ENCODE measurements around the gene PTGR3. TPM values are rescaled to one million over a fixed set of nuclear protein-coding genes. Genes with fewer than 3 reads are reported as not detected.

Gene PTGR3
- total RNA-seq, 2 experiments from 2014 or later, result 1.8 to 14.9 TPM

GRCh38 chr18:75160364-75160763 is 48.6 kb downstream of the PTGR3 start:
- no TSS peak for BruUV-seq (replicated peaks)
- Histone ChIP-seq H4K20me1 (ENCODE audit: insufficient read depth, low read length) (no peaks in the 10 kb centered on the region), H3K9me2 (ENCODE audit: insufficient read depth, low read length) (no peaks in the 10 kb centered on the region), H3K4me2 (ENCODE audit: low read length) (no peak overlapping the region), H3K9me3 (ENCODE audit: low read length) (no peaks in the 10 kb centered on the region), H3K4me1 (ENCODE audit: insufficient read depth, low read length, poor library complexity, severe bottlenecking) (no peaks in the 10 kb centered on the region), H3K27ac (ENCODE audit: low read depth, low read length, poor library complexity, severe bottlenecking) (no peak overlapping the region), H3K36me3 (ENCODE audit: insufficient read depth, low read length) (no peaks in the 10 kb centered on the region), H3K4me3 (ENCODE audit: low read depth, low read length, poor library complexity, severe bottlenecking) (no peak overlapping the region), H2AFZ (ENCODE audit: low read length) (no peak overlapping the region), H3K79me2 (ENCODE audit: insufficient read depth, low read depth, low read length) (no peaks in the 10 kb centered on the region)
- ChIA-PET CTCF (ENCODE audit: unreplicated experiment) (no interaction called here), POLR2A (no interaction called here)
- TF ChIP-seq CTCF (conservative IDR thresholded peaks at IDR 0.05; ENCODE audit: low read length), result no peak
- TF ChIP-seq EZH2phosphoT487 (IDR thresholded peaks at IDR 0.05; ENCODE audit: borderline replicate concordance, low read depth, low read length), result no peak
- intact Hi-C loops (cut with micrococcal nuclease; ENCODE audit: unreplicated experiment), result no loop called here
- DNase-seq (ENCODE audit: low spot score), result no peak

- POLR2A ChIA-PET, result no interaction called here
- Histone ChIP-seq H3K9me3 (ENCODE audit: low read length) (no peaks in the 10 kb centered on the region), H4K20me1 (ENCODE audit: insufficient read depth, low read length) (no peaks in the 10 kb centered on the region), H3K4me1 (ENCODE audit: insufficient read depth, low read length, poor library complexity, severe bottlenecking) (no peaks in the 10 kb centered on the region), H3K4me2 (ENCODE audit: low read length) (no peak overlapping the region), H2AFZ (ENCODE audit: low read length) (no peak overlapping the region), H3K36me3 (ENCODE audit: insufficient read depth, low read length) (no peaks in the 10 kb centered on the region), H3K9me2 (ENCODE audit: insufficient read depth, low read length) (no peaks in the 10 kb centered on the region), H3K79me2 (ENCODE audit: insufficient read depth, low read depth, low read length) (no peaks in the 10 kb centered on the region), H3K27ac (ENCODE audit: low read depth, low read length, poor library complexity, severe bottlenecking) (no peak overlapping the region), H3K4me3 (ENCODE audit: low read depth, low read length, poor library complexity, severe bottlenecking) (no peak overlapping the region)
- DNase-seq (ENCODE audit: low spot score), result no peak
- CTCF ChIA-PET (ENCODE audit: unreplicated experiment), result no interaction called here
- intact Hi-C loops (cut with micrococcal nuclease; ENCODE audit: unreplicated experiment), result no loop called here
- BruUV-seq (replicated peaks), result no TSS peak
- no peak for TF ChIP-seq CTCF (conservative IDR thresholded peaks at IDR 0.05; ENCODE audit: low read length)
- no peak for TF ChIP-seq EZH2phosphoT487 (IDR thresholded peaks at IDR 0.05; ENCODE audit: borderline replicate concordance, low read depth, low read length)
These were observed 49.1 kb downstream of the PTGR3 start for GRCh38 chr18:75159646-75160356.

GRCh38 chr18:75159238-75159518 is 49.8 kb downstream of the PTGR3 start:
- DNase-seq (ENCODE audit: low spot score), result no peak
- Histone ChIP-seq H3K9me2 (ENCODE audit: insufficient read depth, low read length) (no peaks in the 10 kb centered on the region), H2AFZ (ENCODE audit: low read length) (no peak overlapping the region), H3K4me1 (ENCODE audit: insufficient read depth, low read length, poor library complexity, severe bottlenecking) (no peaks in the 10 kb centered on the region), H3K9me3 (ENCODE audit: low read length) (no peaks in the 10 kb centered on the region), H3K36me3 (ENCODE audit: insufficient read depth, low read length) (no peaks in the 10 kb centered on the region), H3K27ac (ENCODE audit: low read depth, low read length, poor library complexity, severe bottlenecking) (no peak overlapping the region), H3K79me2 (ENCODE audit: insufficient read depth, low read depth, low read length) (no peaks in the 10 kb centered on the region), H3K4me2 (ENCODE audit: low read length) (no peak overlapping the region), H3K4me3 (ENCODE audit: low read depth, low read length, poor library complexity, severe bottlenecking) (no peak overlapping the region), H4K20me1 (ENCODE audit: insufficient read depth, low read length) (no peaks in the 10 kb centered on the region)
- intact Hi-C loops (cut with micrococcal nuclease; ENCODE audit: unreplicated experiment), result no loop called here
- no TSS peak for BruUV-seq (replicated peaks)
- CTCF ChIA-PET (ENCODE audit: unreplicated experiment), result no interaction called here
- TF ChIP-seq CTCF (conservative IDR thresholded peaks at IDR 0.05; ENCODE audit: low read length), result no peak
- TF ChIP-seq EZH2phosphoT487 (IDR thresholded peaks at IDR 0.05; ENCODE audit: borderline replicate concordance, low read depth, low read length), result no peak
- POLR2A ChIA-PET, result no interaction called here

Other genes with a start within 250 kb of the PTGR3 start
- gene TSHZ1, start 1.7 kb upstream of the PTGR3 start, total RNA-seq (2014; rRNA removed; shearing (Covaris generic)), result 4.6 and 5.9 TPM in 2 replicates
- 9.5 and 10.5 TPM in 2 replicates for gene TSHZ1, start 1.7 kb upstream of the PTGR3 start, total RNA-seq (2022)
- gene SMIM21, start 218.6 kb upstream of the PTGR3 start, total RNA-seq (2014; rRNA removed; shearing (Covaris generic)), result not detected in 2 replicates
- not detected in 2 replicates for gene SMIM21, start 218.6 kb upstream of the PTGR3 start, total RNA-seq (2022)

Measured in OCI-LY7 (cell line).